Left lobe of liver (tissue), 2 donors: ENCODE data around the gene CORO2B. TPM values are rescaled to one million over a fixed set of nuclear protein-coding genes. Genes with fewer than 3 reads are reported as not detected.

ENCODE experiments used
- ATAC-seq: fragments of 200-7000 bp; cut with Tn5 transposase; one replicate; pipeline ENCODE4 v1.9.1; 2020; ENCODE audit warnings: mild to moderate bottlenecking, moderate library complexity
- DNase-seq: peaks from one replicate; pipeline ENCODE4 v3.0.0-alpha.2; 2020; ENCODE audit warnings: low spot score
- total RNA-seq: library from RNA; stranded (reverse); gene quantifications from one replicate; pipeline ENCODE4 v1.2.1, GENCODE V29; 2021
- donor health status: DM: no; HTN: no; CAD: no; lungs with moderate emphysema.
- donor health status: DM: no; HTN: yes; CAD: no.

Gene CORO2B
- total RNA-seq, 1 donor from 2014 or later: 0.35 TPM

- DNase-seq (no peak), ATAC-seq (no peak)
These were observed 7.2 kb upstream of the CORO2B start for GRCh38 chr15:68571582-68571981.

DNA sequence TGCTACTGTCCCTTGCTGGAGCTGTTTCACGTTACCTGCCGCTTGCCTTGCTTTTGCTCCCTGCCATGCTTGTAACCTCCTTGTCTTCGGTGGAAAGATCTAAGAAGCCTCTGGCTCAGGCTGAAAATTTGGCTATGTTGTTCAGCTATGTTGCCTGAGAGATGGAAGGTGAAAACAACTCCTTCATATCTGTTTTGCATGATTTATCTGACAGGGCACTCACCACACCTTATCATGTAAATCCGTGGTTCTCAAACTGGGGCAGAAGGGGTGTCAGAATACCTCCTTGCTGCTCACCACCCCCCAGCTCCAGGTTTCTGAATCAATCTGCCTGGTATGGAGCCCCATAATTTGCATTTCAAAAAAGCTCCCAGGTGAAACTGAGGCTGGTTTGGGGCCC, 6.5 kb upstream of the CORO2B start:
- DNase-seq (no peak), ATAC-seq (no peak)

DNA sequence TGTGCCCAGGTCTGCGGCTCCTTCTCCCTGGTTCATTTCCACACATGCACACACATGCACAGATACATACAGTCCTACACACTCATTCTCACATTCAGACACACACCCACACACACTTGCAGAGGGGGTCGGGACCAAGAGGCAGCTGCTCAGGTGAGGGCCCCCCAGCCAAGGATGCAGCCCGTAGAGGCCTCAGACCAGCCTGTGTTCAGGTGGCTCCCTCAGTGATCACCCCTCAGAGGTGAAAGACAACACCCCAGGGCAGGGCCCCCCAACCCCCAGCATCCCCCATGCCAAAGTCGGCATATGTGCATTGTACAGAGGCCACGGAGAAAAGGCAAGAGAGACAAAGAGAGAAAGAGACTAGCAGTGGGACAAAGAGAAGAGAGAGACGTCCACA, 5.9 kb upstream of the CORO2B start:
- DNase-seq (no peak), ATAC-seq (no peak)

DNA sequence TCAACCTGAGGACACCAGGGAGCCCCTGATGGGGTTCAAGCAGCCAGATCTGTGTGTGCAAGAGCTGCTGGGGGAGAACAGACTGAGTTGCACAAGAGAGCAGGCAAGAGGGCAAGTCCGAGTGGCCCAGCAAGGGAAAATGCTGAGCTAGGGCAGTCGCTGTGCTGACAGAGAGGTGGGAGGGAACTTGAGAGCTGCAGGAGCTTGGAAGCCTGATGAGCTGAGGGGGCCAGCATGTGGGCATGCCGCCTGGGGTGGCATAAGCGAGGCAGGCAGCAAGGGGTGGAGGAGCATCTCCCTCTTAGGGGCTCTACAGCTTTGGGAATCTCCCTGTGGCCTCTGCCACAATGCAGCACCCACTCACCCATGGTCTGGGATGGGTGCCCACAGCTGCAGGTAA, 4.7 kb upstream of the CORO2B start:
- peak; percentile 17 for ATAC-seq
- no peak for DNase-seq

- ATAC-seq (no peak), DNase-seq (no peak)
These were observed 4.2 kb upstream of the CORO2B start for GRCh38 chr15:68574629-68575028.

DNA sequence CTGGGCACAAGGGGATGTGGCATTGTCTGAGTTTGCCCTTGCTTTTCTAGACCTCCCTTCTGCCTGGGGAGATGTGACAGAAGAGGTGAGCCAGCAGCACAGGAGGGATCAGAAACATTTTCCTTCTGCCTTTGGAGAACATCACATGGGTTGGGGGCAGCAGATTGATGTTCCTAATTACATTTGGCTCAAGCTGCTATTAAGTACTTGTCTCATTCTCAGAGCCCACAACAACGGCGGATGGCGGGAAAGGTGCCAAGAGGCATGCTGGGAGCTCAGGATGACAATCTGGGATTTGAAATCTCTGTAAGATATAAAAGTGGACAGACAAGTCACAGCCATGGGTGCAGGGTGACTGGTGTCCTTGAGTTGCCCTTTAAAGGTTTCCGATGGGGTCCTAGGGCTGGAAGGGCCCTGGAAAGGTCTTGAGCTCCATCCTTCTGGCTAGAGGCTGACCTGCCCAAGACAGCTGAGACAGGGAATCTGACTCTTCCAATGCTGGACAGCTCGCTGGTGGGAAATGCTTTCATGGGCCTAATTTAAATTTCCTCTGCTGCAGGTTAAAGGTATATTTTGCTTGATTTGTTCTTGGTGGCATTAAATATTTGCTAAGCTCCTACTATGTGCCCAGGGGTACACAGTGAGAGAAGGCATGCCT, 2.4 kb upstream of the CORO2B start:
- no peak for ATAC-seq
- no peak for DNase-seq

DNA sequence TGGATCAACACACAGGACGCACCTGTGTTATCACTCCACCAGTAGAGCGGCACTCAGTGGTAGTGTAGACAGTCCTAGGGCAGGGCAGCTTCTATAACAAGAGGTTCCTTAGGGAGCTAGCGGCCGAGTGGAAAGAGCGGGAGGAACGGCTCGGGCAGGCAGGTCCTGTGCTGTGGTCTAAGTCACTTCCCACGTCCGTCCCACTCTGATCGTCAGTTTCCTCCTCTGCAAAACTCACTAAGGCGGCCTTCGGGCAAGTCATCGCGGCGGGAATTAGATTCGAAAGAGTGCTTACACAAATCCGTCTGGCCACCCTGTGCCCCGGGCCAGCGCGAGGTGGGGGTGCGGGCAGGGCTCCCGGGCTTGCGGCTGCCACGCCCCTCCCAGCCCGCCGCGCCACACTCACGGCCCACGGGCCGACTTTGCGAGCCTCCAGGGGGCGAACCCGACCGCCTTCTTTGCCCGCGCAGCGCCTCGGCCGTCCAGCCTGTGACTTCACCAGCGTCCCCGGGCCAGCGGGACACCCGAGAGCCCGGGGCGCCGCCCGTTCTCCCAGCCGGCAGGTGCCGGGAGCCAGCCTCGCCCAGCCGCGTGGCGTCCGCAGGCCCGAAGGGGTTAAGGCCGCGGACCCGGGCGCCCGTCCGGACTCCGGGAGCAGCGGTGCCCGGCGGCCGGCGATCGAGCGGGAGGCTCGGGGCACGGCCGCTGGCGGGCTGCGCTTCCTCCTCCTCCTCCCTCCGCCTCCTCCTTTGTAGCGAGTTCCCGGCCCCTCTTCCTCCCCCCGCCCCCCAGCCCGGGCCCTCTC, 416 bp upstream of the CORO2B start:
- DNase-seq: peak; percentile 54
- ATAC-seq: peak; percentile 73

- ATAC-seq (no peak), DNase-seq (no peak)
These were observed 1.5 kb downstream of the CORO2B start for GRCh38 chr15:68580026-68580882.

- DNase-seq (no peak), ATAC-seq (no peak)
These were observed 2.0 kb downstream of the CORO2B start for GRCh38 chr15:68580883-68581155.

DNA sequence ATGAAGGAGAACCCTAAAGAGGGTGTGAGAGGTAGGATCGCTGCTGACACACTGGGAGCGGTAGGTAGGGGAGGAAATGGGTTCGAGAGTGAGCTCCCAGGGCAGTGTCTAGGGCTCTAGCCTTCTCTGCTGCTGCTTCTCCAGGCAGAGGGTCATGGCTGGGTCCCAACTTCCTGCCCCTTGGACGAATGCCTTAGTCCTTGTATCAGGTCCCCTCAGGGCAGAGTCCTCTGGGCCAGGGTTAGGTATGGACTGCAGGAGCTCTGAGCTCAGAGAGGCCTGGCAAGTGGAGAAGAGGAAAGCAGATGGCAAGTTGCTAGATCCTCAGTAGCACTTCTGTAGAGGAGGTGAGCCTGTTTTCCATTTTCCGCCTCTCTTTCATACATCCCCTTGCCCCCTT, 2.9 kb downstream of the CORO2B start:
- no peak for DNase-seq
- ATAC-seq: no peak

DNA sequence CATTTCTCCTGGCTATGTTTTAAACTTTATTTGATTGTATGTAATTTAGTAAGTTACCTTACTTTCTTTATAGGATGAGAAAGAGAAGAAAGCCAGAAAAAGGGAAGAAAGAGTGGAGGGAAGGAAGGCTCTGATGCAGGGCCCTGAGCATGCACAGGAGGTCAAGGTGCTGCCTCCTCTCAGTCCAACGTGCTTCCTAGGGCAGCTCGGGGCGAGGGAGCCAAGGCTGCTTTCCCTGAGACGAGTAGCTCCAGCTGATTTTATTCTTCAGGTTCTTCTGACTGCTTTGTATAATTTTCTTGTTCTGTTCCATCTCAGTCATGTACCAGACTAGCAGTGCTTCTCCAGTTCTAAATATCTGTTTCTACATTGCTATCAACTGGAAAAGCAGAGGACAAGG, 3.4 kb downstream of the CORO2B start:
- DNase-seq (no peak), ATAC-seq (no peak)

DNA sequence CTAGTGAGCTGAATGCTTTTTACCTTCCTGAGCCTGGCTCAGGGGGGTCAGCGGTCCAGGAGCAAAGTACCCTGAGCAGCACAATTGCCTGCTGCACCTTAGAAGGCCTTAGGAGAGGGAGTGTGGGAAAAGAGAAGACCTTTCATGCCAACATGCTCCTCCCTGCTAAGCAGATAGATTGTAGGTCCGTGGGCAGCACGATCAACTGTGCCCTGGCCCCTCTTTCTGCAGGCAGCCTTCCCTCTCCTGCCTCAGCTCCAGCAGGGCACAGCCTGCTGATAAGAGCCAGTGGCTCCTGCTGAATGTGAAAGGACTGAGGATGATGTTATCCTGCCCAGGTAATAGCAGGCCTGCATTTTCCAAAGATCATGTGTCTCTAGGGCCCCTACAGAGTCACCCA, 4.1 kb downstream of the CORO2B start:
- ATAC-seq (no peak), DNase-seq (no peak)

GRCh38 chr15:68583321-68583720, 4.5 kb downstream of the CORO2B start:
- DNase-seq (no peak), ATAC-seq (no peak)

DNA sequence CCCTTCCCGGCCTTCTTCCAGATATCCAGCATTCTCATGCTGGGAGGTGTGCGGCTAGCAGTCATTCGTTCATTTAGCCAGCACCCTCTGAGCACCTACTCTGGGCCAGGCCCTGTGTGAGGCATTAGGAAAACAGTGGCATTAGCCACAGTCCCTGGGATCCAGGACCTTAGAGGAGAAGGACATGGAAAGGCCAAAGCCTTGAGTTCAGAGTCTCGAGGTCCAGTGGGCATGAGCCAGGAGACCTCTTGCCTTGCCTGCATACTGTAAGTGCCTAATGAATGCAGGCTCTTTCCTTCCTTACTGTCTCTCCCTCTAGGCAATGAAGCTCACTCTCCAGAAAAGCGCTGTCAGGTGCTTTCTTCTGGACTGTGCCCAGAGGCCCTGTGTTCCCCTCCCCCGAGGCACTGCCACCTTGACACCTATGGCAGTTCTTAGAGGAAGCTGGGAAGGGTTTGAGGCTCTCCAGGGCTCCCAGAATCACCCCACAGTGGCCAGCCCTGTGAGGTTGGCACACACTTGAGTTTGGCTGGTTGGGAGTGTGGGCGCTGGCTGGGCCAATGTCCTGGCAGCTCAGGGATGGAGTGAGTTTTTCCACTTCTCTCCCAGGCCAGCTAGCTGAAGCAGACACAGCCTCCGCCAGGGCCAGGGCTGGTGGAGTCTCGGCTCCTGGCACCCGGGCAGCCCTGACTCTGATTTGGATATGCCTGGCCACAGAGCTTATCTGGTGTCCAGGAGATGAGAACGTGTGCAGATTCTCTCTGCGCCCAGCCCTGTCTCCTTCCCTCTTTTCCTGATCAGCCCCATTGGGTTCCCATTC, 5.4 kb downstream of the CORO2B start:
- ATAC-seq (no peak), DNase-seq (no peak)

DNA sequence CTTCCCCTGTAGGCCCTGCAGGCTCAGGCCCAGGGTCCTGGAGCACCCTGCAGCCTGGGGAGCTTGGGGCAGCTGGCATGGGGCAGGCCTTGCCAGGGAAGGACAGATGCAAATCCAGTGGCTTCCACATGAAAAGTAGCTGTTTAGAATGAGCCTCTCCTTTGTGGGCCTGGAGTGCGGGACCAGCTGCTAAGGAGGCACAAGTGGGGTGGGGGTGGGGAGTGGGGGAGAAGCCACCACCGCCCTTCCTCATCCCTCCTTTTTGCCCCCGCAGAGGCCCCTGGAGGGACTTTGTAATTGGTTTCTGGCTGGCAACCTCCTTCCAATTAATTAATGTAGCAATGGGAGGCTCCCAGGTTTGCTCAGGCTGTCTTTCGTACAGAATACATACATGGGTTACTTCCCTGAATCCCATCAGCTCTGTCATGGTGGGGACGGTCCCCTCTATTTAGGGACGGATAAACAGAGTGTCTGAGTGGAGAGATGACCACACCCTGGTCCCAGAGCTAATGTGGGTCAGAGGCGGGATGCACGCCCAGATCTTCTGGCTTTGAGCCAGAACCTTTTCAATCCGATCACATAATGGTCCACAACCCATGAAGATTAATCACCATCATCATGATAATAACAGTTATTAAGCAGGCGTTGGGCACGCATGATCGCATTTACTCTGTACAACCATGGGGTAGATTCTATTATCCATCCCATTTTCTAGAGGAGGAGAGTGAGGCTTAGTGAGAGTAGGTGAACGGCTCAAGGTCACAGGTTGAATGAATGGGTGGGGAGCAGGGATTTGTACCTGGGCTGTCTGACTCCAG, 6.2 kb downstream of the CORO2B start:
- DNase-seq: no peak
- ATAC-seq: no peak

DNA sequence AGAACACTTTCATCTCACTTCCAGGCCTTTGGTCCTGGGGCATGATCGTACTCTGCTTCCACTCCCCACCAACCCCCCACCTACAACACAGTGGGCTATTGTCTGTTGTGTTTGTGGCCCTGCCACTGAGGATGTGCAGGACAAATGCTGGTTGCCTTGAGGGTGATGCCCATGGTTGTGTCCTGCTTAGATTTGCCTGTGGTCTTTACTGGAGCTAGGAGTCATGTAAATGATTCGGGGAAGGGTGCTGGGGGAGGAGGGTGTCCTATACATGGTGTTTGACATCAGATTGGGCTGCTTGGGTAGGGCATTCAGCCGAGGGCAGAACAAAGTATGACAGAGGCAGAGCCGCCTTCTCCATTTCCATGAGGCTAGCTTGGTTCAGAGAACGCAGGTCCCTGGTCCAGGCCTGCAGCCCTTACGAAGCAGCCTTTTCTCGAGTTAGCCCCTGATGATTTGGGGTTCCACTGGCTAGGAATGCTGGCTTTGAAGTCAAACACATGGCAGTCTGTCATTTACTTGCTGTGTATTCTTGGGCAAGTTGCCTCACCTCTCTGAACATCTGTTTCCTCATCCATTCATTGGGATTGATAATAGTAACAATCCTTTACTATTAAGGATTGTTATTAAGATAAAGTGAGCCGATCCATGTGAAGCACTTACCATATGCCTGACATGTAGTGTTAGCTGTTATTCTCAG, 6.9 kb downstream of the CORO2B start:
- no peak for DNase-seq
- no peak for ATAC-seq

- ATAC-seq: no peak
These were observed 7.6 kb downstream of the CORO2B start for GRCh38 chr15:68586274-68586961.

GRCh38 chr15:68587769-68588385, 9.1 kb downstream of the CORO2B start:
- no peak for ATAC-seq
- no peak for DNase-seq

More at GRCh38 chr15:68586274-68586961, 7.6 kb downstream of the CORO2B start:
- no peak for DNase-seq
